HEK293 (cell line): ENCODE results near the gene DSCAML1.

Source experiments
- REST ChIP-seq: fragments of 450-650 bp; formaldehyde crosslinking; IDR thresholded peaks from 2 replicates; pipeline ENCODE4 v1.5.1; 2016; ENCODE audit warnings: missing biosample characterization, missing genetic modification characterization
- ZEB2 ChIP-seq: fragments of 450-650 bp; formaldehyde crosslinking; IDR thresholded peaks from 2 replicates; pipeline ENCODE4 v1.5.1; 2016; ENCODE audit warnings: missing biosample characterization, missing genetic modification characterization
- ZNF19 ChIP-seq: fragments of 450-650 bp; formaldehyde crosslinking; IDR thresholded peaks from 2 replicates; pipeline ENCODE4; 2016; ENCODE audit warnings: missing biosample characterization, missing genetic modification characterization, low read depth
- ZNF362 ChIP-seq: fragments of 450-650 bp; formaldehyde crosslinking; IDR thresholded peaks from 2 replicates; pipeline ENCODE4 v1.5.1; 2016; ENCODE audit warnings: missing biosample characterization, missing genetic modification characterization
- ZNF585B ChIP-seq: fragments of 450-650 bp; formaldehyde crosslinking; IDR thresholded peaks from 2 replicates; pipeline ENCODE4 v1.5.1; 2016; ENCODE audit warnings: missing biosample characterization, missing genetic modification characterization
- TF ChIP-seq, protein P1 (sequence below): fragments of 450-650 bp; formaldehyde crosslinking; IDR thresholded peaks from 2 replicates; pipeline ENCODE4 v1.5.1; 2016; ENCODE audit warnings: missing biosample characterization, missing genetic modification characterization
- TF ChIP-seq, protein P2 (sequence below): fragments of 450-650 bp; formaldehyde crosslinking; IDR thresholded peaks from 2 replicates; pipeline ENCODE4 v1.5.1; 2016; ENCODE audit warnings: missing biosample characterization, missing genetic modification characterization, low read depth
- TF ChIP-seq, protein P3 (sequence below): fragments of 450-650 bp; formaldehyde crosslinking; IDR thresholded peaks from 2 replicates; pipeline ENCODE4 v1.5.1; 2016; ENCODE audit warnings: missing biosample characterization, missing genetic modification characterization, low read depth

GRCh38 chr11:117796872-117797529, at the start of gene DSCAML1:
- TF ChIP-seq, protein P1, sequence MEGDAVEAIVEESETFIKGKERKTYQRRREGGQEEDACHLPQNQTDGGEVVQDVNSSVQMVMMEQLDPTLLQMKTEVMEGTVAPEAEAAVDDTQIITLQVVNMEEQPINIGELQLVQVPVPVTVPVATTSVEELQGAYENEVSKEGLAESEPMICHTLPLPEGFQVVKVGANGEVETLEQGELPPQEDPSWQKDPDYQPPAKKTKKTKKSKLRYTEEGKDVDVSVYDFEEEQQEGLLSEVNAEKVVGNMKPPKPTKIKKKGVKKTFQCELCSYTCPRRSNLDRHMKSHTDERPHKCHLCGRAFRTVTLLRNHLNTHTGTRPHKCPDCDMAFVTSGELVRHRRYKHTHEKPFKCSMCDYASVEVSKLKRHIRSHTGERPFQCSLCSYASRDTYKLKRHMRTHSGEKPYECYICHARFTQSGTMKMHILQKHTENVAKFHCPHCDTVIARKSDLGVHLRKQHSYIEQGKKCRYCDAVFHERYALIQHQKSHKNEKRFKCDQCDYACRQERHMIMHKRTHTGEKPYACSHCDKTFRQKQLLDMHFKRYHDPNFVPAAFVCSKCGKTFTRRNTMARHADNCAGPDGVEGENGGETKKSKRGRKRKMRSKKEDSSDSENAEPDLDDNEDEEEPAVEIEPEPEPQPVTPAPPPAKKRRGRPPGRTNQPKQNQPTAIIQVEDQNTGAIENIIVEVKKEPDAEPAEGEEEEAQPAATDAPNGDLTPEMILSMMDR: no peak
- TF ChIP-seq, protein P2, sequence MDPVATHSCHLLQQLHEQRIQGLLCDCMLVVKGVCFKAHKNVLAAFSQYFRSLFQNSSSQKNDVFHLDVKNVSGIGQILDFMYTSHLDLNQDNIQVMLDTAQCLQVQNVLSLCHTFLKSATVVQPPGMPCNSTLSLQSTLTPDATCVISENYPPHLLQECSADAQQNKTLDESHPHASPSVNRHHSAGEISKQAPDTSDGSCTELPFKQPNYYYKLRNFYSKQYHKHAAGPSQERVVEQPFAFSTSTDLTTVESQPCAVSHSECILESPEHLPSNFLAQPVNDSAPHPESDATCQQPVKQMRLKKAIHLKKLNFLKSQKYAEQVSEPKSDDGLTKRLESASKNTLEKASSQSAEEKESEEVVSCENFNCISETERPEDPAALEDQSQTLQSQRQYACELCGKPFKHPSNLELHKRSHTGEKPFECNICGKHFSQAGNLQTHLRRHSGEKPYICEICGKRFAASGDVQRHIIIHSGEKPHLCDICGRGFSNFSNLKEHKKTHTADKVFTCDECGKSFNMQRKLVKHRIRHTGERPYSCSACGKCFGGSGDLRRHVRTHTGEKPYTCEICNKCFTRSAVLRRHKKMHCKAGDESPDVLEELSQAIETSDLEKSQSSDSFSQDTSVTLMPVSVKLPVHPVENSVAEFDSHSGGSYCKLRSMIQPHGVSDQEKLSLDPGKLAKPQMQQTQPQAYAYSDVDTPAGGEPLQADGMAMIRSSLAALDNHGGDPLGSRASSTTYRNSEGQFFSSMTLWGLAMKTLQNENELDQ (tag by site-specific recombination): no peak
- TF ChIP-seq ZEB2 (no peak), ZNF362 (tag by site-specific recombination) (no peak), ZNF585B (tag by site-specific recombination) (no peak), REST (tag by site-specific recombination) (no peak), ZNF19 (tag by site-specific recombination) (no peak)
- TF ChIP-seq, protein P3, sequence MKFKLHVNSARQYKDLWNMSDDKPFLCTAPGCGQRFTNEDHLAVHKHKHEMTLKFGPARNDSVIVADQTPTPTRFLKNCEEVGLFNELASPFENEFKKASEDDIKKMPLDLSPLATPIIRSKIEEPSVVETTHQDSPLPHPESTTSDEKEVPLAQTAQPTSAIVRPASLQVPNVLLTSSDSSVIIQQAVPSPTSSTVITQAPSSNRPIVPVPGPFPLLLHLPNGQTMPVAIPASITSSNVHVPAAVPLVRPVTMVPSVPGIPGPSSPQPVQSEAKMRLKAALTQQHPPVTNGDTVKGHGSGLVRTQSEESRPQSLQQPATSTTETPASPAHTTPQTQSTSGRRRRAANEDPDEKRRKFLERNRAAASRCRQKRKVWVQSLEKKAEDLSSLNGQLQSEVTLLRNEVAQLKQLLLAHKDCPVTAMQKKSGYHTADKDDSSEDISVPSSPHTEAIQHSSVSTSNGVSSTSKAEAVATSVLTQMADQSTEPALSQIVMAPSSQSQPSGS: no peak
